Measurements from ENCODE around the gene GATAD1. TPM values are rescaled to one million over a fixed set of nuclear protein-coding genes. Genes with fewer than 3 reads are reported as not detected.
"Not testable (repeated sequence)": the region's sequence is repeated elsewhere in the genome, so short reads cannot be mapped to it uniquely, and the experiment has no call there.

Gene GATAD1
- total RNA-seq, 4 donors from 2014 or later = 31.3 to 85.0 (median 45.4) TPM

GRCh38 chr7:92432299-92432946 is 14.9 kb upstream of the GATAD1 start:
- Histone ChIP-seq H3K36me3 (no peaks in the 10 kb centered on the region), H3K27me3 (no peaks in the 10 kb centered on the region), H3K4me3 (no peak overlapping the region), H3K4me1 (no peaks in the 10 kb centered on the region), H3K27ac (no peak overlapping the region), H3K9me3 (no peaks in the 10 kb centered on the region)
- DNase-seq = no peak
- no peak for TF ChIP-seq POLR2A (IDR thresholded peaks at IDR 0.05)
- TF ChIP-seq CTCF (IDR thresholded peaks at IDR 0.05) = no peak

GRCh38 chr7:92433019-92433418 is 14.3 kb upstream of the GATAD1 start:
- Histone ChIP-seq H3K4me3 (no peak overlapping the region), H3K36me3 (no peaks in the 10 kb centered on the region), H3K4me1 (no peaks in the 10 kb centered on the region), H3K9me3 (no peaks in the 10 kb centered on the region), H3K27ac (no peak overlapping the region), H3K27me3 (no peaks in the 10 kb centered on the region)
- TF ChIP-seq POLR2A (IDR thresholded peaks at IDR 0.05) = no peak
- no peak for TF ChIP-seq CTCF (IDR thresholded peaks at IDR 0.05)
- DNase-seq = no peak

GRCh38 chr7:92435542-92435941 is 11.7 kb upstream of the GATAD1 start:
- H3K27me3 ChIP-seq = no peaks in the 10 kb centered on the region
- no peak for DNase-seq
- H3K4me1 ChIP-seq = no peaks in the 10 kb centered on the region
- TF ChIP-seq CTCF (IDR thresholded peaks at IDR 0.05) (no peak), POLR2A (IDR thresholded peaks at IDR 0.05) (no peak)
- H3K9me3 ChIP-seq = no peaks in the 10 kb centered on the region
- H3K27ac ChIP-seq = no peak overlapping the region
- H3K4me3 ChIP-seq = no peak overlapping the region
- no peaks in the 10 kb centered on the region for H3K36me3 ChIP-seq

GRCh38 chr7:92436612-92437445 is 10.5 kb upstream of the GATAD1 start:
- no peaks in the 10 kb centered on the region for H3K9me3 ChIP-seq
- H3K27ac ChIP-seq = no peak overlapping the region
- no peak for TF ChIP-seq POLR2A (IDR thresholded peaks at IDR 0.05)
- TF ChIP-seq CTCF (IDR thresholded peaks at IDR 0.05) = no peak
- no peaks in the 10 kb centered on the region for H3K27me3 ChIP-seq
- no peak overlapping the region for H3K4me3 ChIP-seq
- no peaks in the 10 kb centered on the region for H3K36me3 ChIP-seq
- H3K4me1 ChIP-seq = no peaks in the 10 kb centered on the region
- DNase-seq = no peak

- Histone ChIP-seq H3K9me3 (no peaks in the 10 kb centered on the region), H3K4me3 (no peak overlapping the region), H3K27ac (no peak overlapping the region), H3K27me3 (no peaks in the 10 kb centered on the region), H3K36me3 (no peaks in the 10 kb centered on the region), H3K4me1 (no peaks in the 10 kb centered on the region)
- no peak for DNase-seq
- TF ChIP-seq CTCF (IDR thresholded peaks at IDR 0.05) (no peak), POLR2A (IDR thresholded peaks at IDR 0.05) (no peak)
Measured at GRCh38 chr7:92437956-92438491, 9.3 kb upstream of the GATAD1 start.

GRCh38 chr7:92442720-92443119 is 4.6 kb upstream of the GATAD1 start:
- not testable (repeated sequence) for DNase-seq, H3K4me1 ChIP-seq, H3K36me3 ChIP-seq, H3K4me3 ChIP-seq, H3K27ac ChIP-seq, H3K9me3 ChIP-seq, H3K27me3 ChIP-seq
